Muscle layer of colon (tissue), 2 donors: Measurements from ENCODE around the gene LNX2.

Experiments used
- H3K27ac ChIP-seq: one replicate; pipeline ENCODE4 v1.7.0; 2013; ENCODE audit warnings: low read depth, mild to moderate bottlenecking, low read length, moderate library complexity
- H3K27me3 ChIP-seq, 2 donors: one replicate each; pipeline ENCODE4 v1.7.0; 2013; ENCODE audit warnings: low read length in 2 of 2, mild to moderate bottlenecking in 2 of 2; ENCODE audit not compliant: insufficient read depth in 2 of 2, control insufficient read depth in 1 of 2
- H3K36me3 ChIP-seq: one replicate; pipeline ENCODE4 v1.7.0; 2013; ENCODE audit warnings: mild to moderate bottlenecking, low read length; ENCODE audit not compliant: insufficient read depth
- H3K4me1 ChIP-seq: one replicate; pipeline ENCODE4 v1.7.0; 2013; ENCODE audit warnings: mild to moderate bottlenecking, low read length; ENCODE audit not compliant: insufficient read depth
- H3K4me3 ChIP-seq, 2 donors: one replicate each; pipeline ENCODE4 v1.7.0; 2013; ENCODE audit warnings: low read length in 2 of 2, low read depth in 1 of 2, mild to moderate bottlenecking in 1 of 2, moderate library complexity in 1 of 2
- H3K9ac ChIP-seq: one replicate; pipeline ENCODE4 v1.7.0; 2013; ENCODE audit warnings: low read length
- H3K9me3 ChIP-seq: one replicate; pipeline ENCODE4 v1.7.0; 2013; ENCODE audit warnings: mild to moderate bottlenecking, low read length
- donor health status: abdominal sarcoma.
- donor health status: Adenocarcinoma of cecum.

LNX2 gene

DNA sequence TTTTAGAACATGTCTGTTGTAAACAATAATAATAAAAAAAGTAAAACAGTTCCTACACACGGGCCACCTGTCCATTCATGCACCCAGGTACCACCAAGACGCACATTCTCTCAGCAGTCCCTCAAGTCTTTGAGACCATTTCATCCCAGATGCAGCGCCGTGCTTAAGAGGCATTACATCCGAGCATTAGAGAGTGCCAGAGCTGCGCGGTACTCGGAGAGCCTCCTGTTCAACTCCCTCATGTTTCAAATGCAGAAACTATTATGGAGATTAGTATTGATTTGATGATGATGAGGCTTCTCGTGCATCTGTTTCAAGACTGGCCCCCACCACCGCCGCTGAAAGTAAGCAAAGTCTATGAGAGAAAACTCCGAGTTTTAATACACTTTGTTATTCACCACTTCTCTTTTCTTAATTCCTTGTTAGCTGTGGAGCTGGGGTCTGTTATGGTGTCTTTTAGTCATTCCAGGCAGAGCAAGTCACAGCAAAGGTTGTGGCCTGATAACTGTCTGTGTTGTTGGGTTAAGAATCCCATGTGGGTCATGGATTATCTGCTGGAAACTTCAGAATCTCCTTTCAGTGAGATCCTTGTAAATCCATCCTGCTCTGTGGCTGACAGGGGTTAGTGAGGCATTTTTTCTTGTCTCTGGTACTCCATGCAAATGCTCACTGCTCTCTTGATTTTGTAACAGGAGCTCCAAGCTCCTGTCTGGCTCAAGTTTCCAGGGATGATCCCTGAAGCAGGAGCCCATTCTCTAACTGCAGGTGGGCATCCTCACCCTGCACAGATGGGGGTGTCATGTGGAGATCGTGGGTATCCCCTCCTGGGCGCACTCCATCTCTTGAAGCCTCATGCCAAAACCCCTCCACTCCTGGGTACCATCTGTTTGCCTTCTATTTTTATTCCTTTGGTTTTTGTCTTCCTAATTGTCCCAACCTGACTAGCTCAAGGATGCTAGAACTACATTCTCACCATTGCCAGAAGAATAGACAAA is 95.1 kb downstream of the LNX2 start:
- Histone ChIP-seq H3K9ac (no peak overlapping the region), H3K27ac (no peak overlapping the region), H3K9me3 (no peaks in the 10 kb centered on the region), H3K4me1 (no peaks in the 10 kb centered on the region), H3K27me3 (peaks cover 0 to 6% of the 10 kb centered on the region in 2 donors), H3K4me3 (no peak overlapping the region), H3K36me3 (no peaks in the 10 kb centered on the region)

DNA sequence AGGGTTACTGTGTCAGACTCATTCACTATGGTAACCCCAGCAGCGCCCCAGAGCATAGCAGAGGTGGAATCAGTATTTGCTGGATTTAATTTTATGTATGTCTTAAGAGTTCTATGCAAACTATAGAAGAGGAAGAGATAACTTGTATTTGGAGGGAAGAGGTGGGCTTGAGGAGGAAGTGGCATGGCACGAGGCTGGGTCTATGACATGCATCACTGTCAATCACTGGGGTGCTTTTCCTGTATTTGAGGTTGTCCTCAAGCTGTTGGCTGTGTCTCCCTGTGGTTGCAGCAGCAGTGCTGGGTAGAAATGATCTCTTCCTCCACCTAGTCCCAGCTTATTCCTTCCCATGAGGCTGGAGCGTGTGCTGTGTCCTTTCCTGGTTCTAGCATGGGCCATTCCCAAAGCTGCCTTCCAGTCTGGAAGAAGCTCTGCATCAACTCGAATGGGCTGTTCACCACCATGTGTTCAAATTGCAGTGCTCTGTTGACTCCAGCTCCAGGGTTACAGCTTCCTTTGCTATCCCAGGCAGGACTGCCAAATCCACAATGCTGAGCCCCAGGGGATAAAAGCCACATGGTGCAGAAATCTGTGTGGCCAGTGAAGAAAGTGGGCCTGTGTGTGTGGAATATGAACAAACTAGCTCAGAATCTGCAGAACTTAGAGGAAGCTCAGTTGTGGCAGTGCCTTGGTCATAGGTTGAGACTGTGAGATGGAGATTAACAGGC is 96.8 kb downstream of the LNX2 start:
- no peaks in the 10 kb centered on the region for H3K36me3 ChIP-seq
- peaks cover 0 to 6% of the 10 kb centered on the region in 2 donors for H3K27me3 ChIP-seq
- no peak overlapping the region for H3K27ac ChIP-seq
- H3K4me1 ChIP-seq: no peaks in the 10 kb centered on the region
- no peak overlapping the region for H3K9ac ChIP-seq
- H3K9me3 ChIP-seq: no peaks in the 10 kb centered on the region
- no peak overlapping the region for H3K4me3 ChIP-seq

DNA sequence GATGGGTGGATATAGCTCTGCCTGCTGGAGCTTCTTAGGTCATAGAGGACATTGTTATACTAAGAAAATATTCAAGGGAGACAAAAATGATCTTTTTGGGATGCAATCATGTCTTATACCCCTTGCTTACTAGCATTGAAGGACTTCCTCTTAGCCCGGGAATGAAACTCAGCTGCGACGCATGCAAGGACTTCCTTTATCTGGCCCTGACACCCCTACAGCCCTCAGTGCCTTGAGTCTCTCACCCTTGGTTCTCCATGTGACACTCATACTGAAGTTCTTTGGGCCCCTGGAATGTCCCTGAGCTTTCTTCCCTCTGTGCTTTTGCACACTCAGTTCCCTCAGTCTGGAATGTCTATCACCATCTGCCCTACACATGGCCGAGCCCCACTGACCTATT is 97.5 kb downstream of the LNX2 start:
- Histone ChIP-seq H3K9ac (no peak overlapping the region), H3K9me3 (no peaks in the 10 kb centered on the region), H3K27me3 (peaks cover 0 to 6% of the 10 kb centered on the region in 2 donors), H3K27ac (no peak overlapping the region), H3K36me3 (no peaks in the 10 kb centered on the region), H3K4me3 (no peak overlapping the region), H3K4me1 (no peaks in the 10 kb centered on the region)

DNA sequence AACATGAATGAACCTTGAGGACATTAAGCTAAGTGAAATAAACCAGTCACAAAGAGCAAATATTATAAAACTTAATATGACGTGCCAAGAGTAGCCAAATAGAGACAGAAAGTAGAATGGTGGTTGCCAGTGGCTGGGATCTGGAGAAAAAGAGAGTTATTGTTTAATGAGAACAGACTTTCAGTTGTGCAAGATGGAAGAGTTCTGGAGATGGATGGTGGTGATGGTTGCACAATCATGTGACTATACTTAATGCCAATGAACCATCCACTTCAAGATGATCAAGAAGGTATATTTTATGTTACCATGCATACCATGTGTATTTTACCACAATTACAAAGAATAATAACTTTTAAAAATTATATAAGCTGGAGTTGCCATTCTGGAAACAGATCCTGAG is 104.2 kb downstream of the LNX2 start:
- Histone ChIP-seq H3K27ac (no peak overlapping the region), H3K4me3 (no peak overlapping the region), H3K9ac (no peak overlapping the region), H3K4me1 (no peaks in the 10 kb centered on the region), H3K9me3 (no peaks in the 10 kb centered on the region), H3K27me3 (no peaks in the 10 kb centered on the region), H3K36me3 (no peaks in the 10 kb centered on the region)

DNA sequence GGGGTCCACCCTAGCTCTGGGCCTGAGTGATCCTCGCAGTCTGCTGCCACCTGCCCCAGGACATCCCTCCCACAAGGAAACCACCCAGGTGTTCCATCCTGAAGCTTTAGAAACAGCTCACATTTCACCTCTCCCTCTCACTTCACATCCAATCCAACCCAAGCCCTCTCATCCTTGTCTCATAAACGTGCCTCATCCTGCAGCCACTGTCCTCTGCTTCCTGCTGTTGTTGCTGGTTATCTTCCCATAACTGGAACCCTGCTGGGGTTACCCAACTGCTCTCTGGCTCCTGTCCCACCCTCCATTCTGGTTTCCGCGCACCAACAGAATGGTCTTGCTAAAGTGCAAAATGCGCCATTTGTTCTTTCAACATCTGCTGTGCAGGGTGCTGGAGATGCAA is 110.2 kb downstream of the LNX2 start:
- Histone ChIP-seq H3K4me3 (no peak overlapping the region), H3K9ac (no peak overlapping the region), H3K4me1 (no peaks in the 10 kb centered on the region), H3K27me3 (no peaks in the 10 kb centered on the region), H3K27ac (no peak overlapping the region), H3K9me3 (no peaks in the 10 kb centered on the region), H3K36me3 (no peaks in the 10 kb centered on the region)

DNA sequence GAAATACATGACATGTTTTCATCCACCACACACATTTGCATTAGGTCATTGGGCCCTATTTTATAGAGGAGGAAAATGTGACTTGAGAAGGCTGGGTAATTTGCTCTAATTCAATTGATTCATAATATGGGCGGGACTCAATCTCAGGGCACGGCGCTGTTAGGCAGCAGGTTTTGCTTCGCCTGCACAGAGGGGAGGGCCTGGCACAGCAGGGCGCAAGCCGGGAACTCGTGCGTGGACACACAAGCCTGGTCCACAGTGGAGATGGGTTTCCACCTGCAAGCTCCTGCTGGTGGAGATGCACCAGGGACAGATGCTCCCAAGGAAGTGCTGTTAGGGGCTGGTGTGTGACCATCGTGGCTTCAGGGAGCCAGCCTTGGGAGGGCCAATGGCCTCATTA is 111.5 kb downstream of the LNX2 start:
- H3K36me3 ChIP-seq: no peaks in the 10 kb centered on the region
- H3K9ac ChIP-seq: no peak overlapping the region
- H3K4me1 ChIP-seq: no peaks in the 10 kb centered on the region
- no peaks in the 10 kb centered on the region for H3K9me3 ChIP-seq
- no peak overlapping the region for H3K27ac ChIP-seq
- no peak overlapping the region for H3K4me3 ChIP-seq
- H3K27me3 ChIP-seq: no peaks in the 10 kb centered on the region

DNA sequence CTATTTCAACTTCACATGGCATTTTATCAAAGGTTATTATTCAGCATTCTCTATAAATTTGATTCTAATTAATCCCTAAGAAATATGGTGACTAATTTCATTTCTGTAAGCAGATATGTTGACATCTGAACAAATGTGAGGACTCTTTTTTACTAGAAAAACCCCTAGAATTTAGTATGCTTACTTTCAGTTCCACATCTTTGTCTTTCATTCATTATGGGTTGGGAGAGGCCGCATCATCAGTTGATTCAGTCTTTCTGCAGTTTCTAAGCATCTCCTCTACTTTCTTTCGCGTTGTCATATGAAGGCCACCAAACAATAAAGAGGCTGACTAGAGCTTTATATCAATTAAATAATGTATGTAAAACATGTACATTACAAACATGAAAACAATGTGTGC is 114.5 kb downstream of the LNX2 start:
- no peaks in the 10 kb centered on the region for H3K36me3 ChIP-seq
- no peaks in the 10 kb centered on the region for H3K27me3 ChIP-seq
- H3K27ac ChIP-seq: no peak overlapping the region
- H3K9me3 ChIP-seq: no peaks in the 10 kb centered on the region
- no peak overlapping the region for H3K9ac ChIP-seq
- H3K4me1 ChIP-seq: no peaks in the 10 kb centered on the region
- no peak overlapping the region for H3K4me3 ChIP-seq

DNA sequence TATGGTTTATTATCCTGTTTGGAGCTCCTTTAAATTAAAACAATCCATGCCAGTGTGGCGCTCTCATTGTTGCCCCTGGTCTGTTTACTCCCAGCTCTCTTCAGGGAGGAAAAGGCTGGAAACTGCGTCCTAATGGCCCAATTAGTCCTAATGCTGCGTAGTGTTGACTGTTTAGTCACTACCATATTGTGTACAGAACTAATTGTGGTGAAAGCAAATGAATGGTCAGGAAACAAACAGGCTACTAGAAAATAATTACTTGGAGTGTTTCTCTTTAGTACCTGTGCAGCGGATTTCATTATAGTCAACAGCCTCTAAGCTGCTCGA is 115.5 kb downstream of the LNX2 start:
- Histone ChIP-seq H3K9me3 (no peaks in the 10 kb centered on the region), H3K9ac (no peak overlapping the region), H3K36me3 (no peaks in the 10 kb centered on the region), H3K4me3 (no peak overlapping the region), H3K27me3 (no peaks in the 10 kb centered on the region), H3K27ac (no peak overlapping the region), H3K4me1 (no peaks in the 10 kb centered on the region)

DNA sequence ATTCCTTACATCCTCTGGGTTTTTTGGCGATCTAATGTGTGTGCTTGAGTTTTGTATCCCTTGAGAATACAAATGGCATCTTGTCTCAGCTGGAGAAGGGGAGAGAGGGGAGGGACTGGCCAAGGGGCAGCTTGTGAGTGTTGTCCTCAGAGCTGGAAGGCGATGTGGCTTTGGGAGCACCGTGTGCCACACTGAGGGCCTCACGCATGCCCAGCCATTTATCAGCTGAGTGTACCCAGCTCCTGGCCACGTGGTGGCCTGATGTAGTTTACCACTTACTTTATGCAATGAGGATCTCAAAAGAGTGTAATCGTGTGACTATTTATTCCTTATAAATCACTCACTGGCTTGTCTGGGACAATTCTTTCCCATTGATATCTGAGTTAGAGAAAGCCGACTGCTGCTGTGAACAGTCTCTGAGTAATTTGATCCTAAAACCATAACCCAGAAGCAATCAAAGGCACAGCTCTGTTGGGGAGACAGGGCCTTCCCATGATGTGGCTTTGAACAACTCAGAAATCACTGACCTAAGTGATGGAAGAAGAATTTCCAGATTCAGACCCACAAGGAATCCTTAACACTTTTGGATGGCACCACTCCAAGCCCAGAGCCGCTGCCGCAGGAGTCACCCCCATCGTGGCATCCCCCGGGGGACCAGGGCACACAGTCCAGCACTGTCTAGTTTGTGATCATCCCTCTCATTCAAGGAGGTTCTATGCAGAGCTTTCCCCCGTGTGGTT is 116.0 kb downstream of the LNX2 start:
- Histone ChIP-seq H3K27me3 (no peaks in the 10 kb centered on the region), H3K36me3 (no peaks in the 10 kb centered on the region), H3K4me1 (no peaks in the 10 kb centered on the region), H3K9me3 (no peaks in the 10 kb centered on the region), H3K9ac (no peak overlapping the region), H3K27ac (no peak overlapping the region), H3K4me3 (no peak overlapping the region)

DNA sequence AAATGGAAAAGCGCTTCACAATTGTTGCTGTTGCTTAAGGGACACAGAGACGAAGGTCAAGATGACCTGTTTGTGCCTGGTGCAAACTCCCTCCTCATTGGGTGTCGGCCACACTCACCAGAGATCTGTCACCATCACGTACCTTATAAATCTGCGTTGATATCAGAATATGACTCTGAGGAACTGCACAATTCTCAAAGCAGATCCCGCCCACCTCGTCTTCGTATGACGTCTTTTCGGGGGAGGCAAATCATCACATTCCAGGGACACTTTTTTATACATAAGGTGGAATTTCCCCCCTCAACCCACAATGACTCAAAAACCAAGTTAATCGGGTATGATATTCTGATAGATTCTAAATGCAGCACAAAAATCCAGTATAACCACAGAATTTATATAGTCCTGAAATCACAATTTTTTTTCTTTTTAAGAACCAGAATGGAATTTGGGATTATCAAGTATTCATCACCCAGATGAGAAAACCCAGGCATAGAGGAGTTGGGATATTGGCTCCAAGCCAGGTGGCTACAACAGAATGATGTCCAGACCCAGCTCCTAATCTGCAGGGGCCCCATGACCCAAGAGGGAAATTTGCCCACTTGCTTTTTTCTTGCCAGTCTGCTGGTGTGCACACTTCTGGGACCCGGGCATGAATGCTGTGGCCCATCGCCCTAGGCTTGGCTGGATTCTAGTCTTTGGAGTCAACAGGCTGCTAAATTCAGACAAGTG is 119.4 kb downstream of the LNX2 start:
- Histone ChIP-seq H3K27ac (no peak overlapping the region), H3K4me3 (no peak overlapping the region), H3K9me3 (no peaks in the 10 kb centered on the region), H3K36me3 (no peaks in the 10 kb centered on the region), H3K27me3 (no peaks in the 10 kb centered on the region), H3K9ac (no peak overlapping the region), H3K4me1 (no peaks in the 10 kb centered on the region)
